ENCODE measurements around the gene NDUFS4. TPM values are rescaled to one million over a fixed set of nuclear protein-coding genes. Genes with fewer than 3 reads are reported as not detected.

NDUFS4 gene
- total RNA-seq, 1 donor from 2014 or later = 78.7 TPM

GRCh38 chr5:53713978-53714666, 153.7 kb downstream of the NDUFS4 start:
- Mint-ChIP-seq H3K27ac (ENCODE audit: unreplicated experiment) (no peak overlapping the region), H3K4me3 (no peak overlapping the region), H3K9me3 (peaks cover 27% of the 10 kb centered on the region), H3K4me1 (no peaks in the 10 kb centered on the region), H3K36me3 (ENCODE audit: low read depth) (peaks cover 9% of the 10 kb centered on the region), H3K27me3 (ENCODE audit: low read depth) (no peaks in the 10 kb centered on the region)
- no peak for TF ChIP-seq CTCF (conservative IDR thresholded peaks at IDR 0.05)
- DNase-seq (ENCODE audit: low read depth, low spot score) = no peak

GRCh38 chr5:53714667-53715010, 154.2 kb downstream of the NDUFS4 start:
- no peak for DNase-seq (ENCODE audit: low read depth, low spot score)
- Mint-ChIP-seq H3K27me3 (ENCODE audit: low read depth) (no peaks in the 10 kb centered on the region), H3K36me3 (ENCODE audit: low read depth) (peaks cover 8% of the 10 kb centered on the region), H3K9me3 (peaks cover 25% of the 10 kb centered on the region), H3K27ac (ENCODE audit: unreplicated experiment) (no peak overlapping the region), H3K4me1 (no peaks in the 10 kb centered on the region), H3K4me3 (no peak overlapping the region)
- no peak for TF ChIP-seq CTCF (conservative IDR thresholded peaks at IDR 0.05)

GRCh38 chr5:53726121-53726520, 165.7 kb downstream of the NDUFS4 start:
- DNase-seq (ENCODE audit: low read depth, low spot score) = no peak
- Mint-ChIP-seq H3K36me3 (ENCODE audit: low read depth) (no peaks in the 10 kb centered on the region), H3K27ac (ENCODE audit: unreplicated experiment) (no peak overlapping the region), H3K27me3 (ENCODE audit: low read depth) (no peaks in the 10 kb centered on the region), H3K4me3 (no peak overlapping the region), H3K9me3 (peaks cover 7% of the 10 kb centered on the region), H3K4me1 (no peaks in the 10 kb centered on the region)
- no peak for TF ChIP-seq CTCF (conservative IDR thresholded peaks at IDR 0.05)

GRCh38 chr5:53730943-53731342, 170.5 kb downstream of the NDUFS4 start:
- peaks cover 1% of the 10 kb centered on the region for H3K9me3 Mint-ChIP-seq
- H3K27ac Mint-ChIP-seq (ENCODE audit: unreplicated experiment) = no peak overlapping the region
- no peak for TF ChIP-seq CTCF (conservative IDR thresholded peaks at IDR 0.05)
- H3K4me3 Mint-ChIP-seq = no peak overlapping the region
- no peaks in the 10 kb centered on the region for H3K27me3 Mint-ChIP-seq (ENCODE audit: low read depth)
- no peaks in the 10 kb centered on the region for H3K4me1 Mint-ChIP-seq
- DNase-seq (ENCODE audit: low read depth, low spot score) = no peak
- no peaks in the 10 kb centered on the region for H3K36me3 Mint-ChIP-seq (ENCODE audit: low read depth)

Other genes starting within 250 kb of the NDUFS4 start
- 4.0 and 7.2 TPM in 2 replicates for gene FST, start 80.0 kb upstream of the NDUFS4 start, total RNA-seq